Upper lobe of right lung (tissue), 1 donor: ENCODE data around the gene RGS4. TPM values are rescaled to one million over a fixed set of nuclear protein-coding genes. Genes with fewer than 3 reads are reported as not detected.

ENCODE experiments used
- ATAC-seq: fragments of 200-7000 bp; cut with Tn5 transposase; one replicate; pipeline ENCODE4 v1.9.1; 2020; ENCODE audit warnings: mild to moderate bottlenecking, moderate library complexity
- DNase-seq: peaks from one replicate; pipeline ENCODE4 v3.0.0-alpha.2; 2020
- H3K27ac ChIP-seq: fragments of 200-600 bp; one replicate; pipeline ENCODE4 v1.8.0; 2022
- H3K27me3 ChIP-seq: fragments of 200-600 bp; one replicate; pipeline ENCODE4 v1.8.0; 2022; ENCODE audit warnings: mild to moderate bottlenecking
- H3K36me3 ChIP-seq: fragments of 200-600 bp; one replicate; pipeline ENCODE4 v1.8.0; 2022
- H3K4me1 ChIP-seq: fragments of 200-600 bp; one replicate; pipeline ENCODE4 v1.8.0; 2022
- H3K4me3 ChIP-seq: fragments of 200-600 bp; one replicate; pipeline ENCODE4 v1.8.0; 2022; ENCODE audit warnings: mild to moderate bottlenecking
- H3K9me3 ChIP-seq: fragments of 200-600 bp; one replicate; pipeline ENCODE4 v1.8.0; 2022
- CTCF ChIP-seq: fragments of 200-600 bp; IDR thresholded peaks from one replicate; pipeline ENCODE4 v1.8.0; 2022; ENCODE audit warnings: antibody characterized with exemption
- intact Hi-C: fragments of 100-400 bp; cut with DNase I; formaldehyde crosslinking; loops from one replicate; pipeline ENCODE4 v1.11.0; 2022
- total RNA-seq: library from RNA; stranded (reverse); fragmentation: NEBNext Ultra II Directional; extraction: Animal tissue kit (Norgen Biotek cat#: 25700); gene quantifications from one replicate; pipeline ENCODE4 v1.2.1, GENCODE V29; 2021
- donor health status: DM: no; HTN: yes; CAD: no; lungs with severe emphysema.

The RGS4 gene
- total RNA-seq, 1 donor from 2014 or later, result 0.81 TPM

- no peak for TF ChIP-seq CTCF
- H3K4me1 ChIP-seq, result no peaks in the 10 kb centered on the region
- no peak overlapping the region for H3K27ac ChIP-seq
- no peak for DNase-seq
- H3K27me3 ChIP-seq, result peaks cover 4% of the 10 kb centered on the region
- H3K9me3 ChIP-seq, result no peaks in the 10 kb centered on the region
- no peak overlapping the region for H3K4me3 ChIP-seq
- intact Hi-C loops, result loop anchor here (10.0 kb wide), 1 partner anchor 100 kb away; no protein-coding TSS in a partner anchor
- no peaks in the 10 kb centered on the region for H3K36me3 ChIP-seq
- ATAC-seq, result no peak
These were observed 5.6 kb downstream of the RGS4 start for GRCh38 chr1:163074716-163075284.

- intact Hi-C loops, result loop anchor here (10.0 kb wide), 1 partner anchor 99 kb away; no protein-coding TSS in a partner anchor
- peaks cover under 1% of the 10 kb centered on the region for H3K27me3 ChIP-seq
- no peaks in the 10 kb centered on the region for H3K4me1 ChIP-seq
- no peak for ATAC-seq
- no peaks in the 10 kb centered on the region for H3K36me3 ChIP-seq
- no peaks in the 10 kb centered on the region for H3K9me3 ChIP-seq
- H3K27ac ChIP-seq, result no peak overlapping the region
- H3K4me3 ChIP-seq, result no peak overlapping the region
- no peak for DNase-seq
- TF ChIP-seq CTCF, result no peak
These were observed 6.9 kb downstream of the RGS4 start for GRCh38 chr1:163076044-163076443.

- Histone ChIP-seq H3K4me1 (no peaks in the 10 kb centered on the region), H3K4me3 (no peak overlapping the region), H3K9me3 (no peaks in the 10 kb centered on the region), H3K27me3 (no peaks in the 10 kb centered on the region), H3K36me3 (no peaks in the 10 kb centered on the region), H3K27ac (no peak overlapping the region)
- no peak for DNase-seq
- ATAC-seq, result no peak
- intact Hi-C loops, result loop anchor here (10.0 kb wide), 1 partner anchor 98 kb away; no protein-coding TSS in a partner anchor
- no peak for TF ChIP-seq CTCF
These were observed 7.3 kb downstream of the RGS4 start for GRCh38 chr1:163076446-163076845.

- H3K27ac ChIP-seq, result no peak overlapping the region
- no peaks in the 10 kb centered on the region for H3K9me3 ChIP-seq
- H3K36me3 ChIP-seq, result no peaks in the 10 kb centered on the region
- no peak overlapping the region for H3K4me3 ChIP-seq
- ATAC-seq (no peak), DNase-seq (no peak)
- no peaks in the 10 kb centered on the region for H3K4me1 ChIP-seq
- H3K27me3 ChIP-seq, result no peaks in the 10 kb centered on the region
- no peak for TF ChIP-seq CTCF
- intact Hi-C loops, result loop anchor here (10.0 kb wide), 1 partner anchor 98 kb away; no protein-coding TSS in a partner anchor
These were observed 8.0 kb downstream of the RGS4 start for GRCh38 chr1:163076981-163077761.

- Histone ChIP-seq H3K4me3 (no peak overlapping the region), H3K27ac (no peak overlapping the region), H3K36me3 (no peaks in the 10 kb centered on the region), H3K9me3 (no peaks in the 10 kb centered on the region), H3K4me1 (no peaks in the 10 kb centered on the region), H3K27me3 (no peaks in the 10 kb centered on the region)
- ATAC-seq (no peak), DNase-seq (no peak)
- intact Hi-C loops, result no loop called here
- TF ChIP-seq CTCF, result no peak
These were observed 13.8 kb downstream of the RGS4 start for GRCh38 chr1:163082971-163083370.
